Urinary bladder (tissue), 4 donors: Measurements from ENCODE around the gene IL6. TPM values are rescaled to one million over a fixed set of nuclear protein-coding genes. Genes with fewer than 3 reads are reported as not detected.
"Not testable (repeated sequence)": the region's sequence is repeated elsewhere in the genome, so short reads cannot be mapped to it uniquely, and the experiment has no call there.

ENCODE experiments used
- DNase-seq: peaks from one replicate; pipeline ENCODE4 v3.0.0-alpha.2; 2015; ENCODE audit errors: extremely low spot score
- H3K27ac ChIP-seq: one replicate; pipeline ENCODE4 v1.5.1; 2013; ENCODE audit warnings: low read depth, mild to moderate bottlenecking, moderate library complexity
- H3K36me3 ChIP-seq: one replicate; pipeline ENCODE4 v1.6.1; 2013; ENCODE audit warnings: mild to moderate bottlenecking, moderate library complexity; ENCODE audit not compliant: insufficient read depth
- H3K4me1 ChIP-seq: one replicate; pipeline ENCODE4 v1.6.1; 2013; ENCODE audit warnings: mild to moderate bottlenecking, moderate library complexity; ENCODE audit not compliant: insufficient read depth
- H3K4me3 ChIP-seq: one replicate; pipeline ENCODE4 v1.5.1; 2013; ENCODE audit warnings: low read depth, low read length
- WGBS: extraction: QIAGEN DNeasy Blood & Tissue Kit; methylation state at CpG from one replicate; pipeline ENCODE4 v1.1.7; 2013; 5-methylcytosine and 5-hydroxymethylcytosine counted together
- polyA plus RNA-seq: library from polyadenylated mRNA; stranded (reverse); fragments of 200-250 nt; gene quantifications from one replicate; pipeline ENCODE4 v1.2.3, GENCODE V29; 2013
- total RNA-seq: library from RNA; depleted of rRNA; stranded (reverse); fragments of >200 nt; gene quantifications from one replicate; pipeline ENCODE4 v1.2.3, GENCODE V29; 2014
- donor health status: healthy with polysubstance abuse.
- donor health status: healthy.

Gene IL6
- total and polyA plus RNA-seq, 2 donors, result 0.32 to 6.9 TPM

DNA sequence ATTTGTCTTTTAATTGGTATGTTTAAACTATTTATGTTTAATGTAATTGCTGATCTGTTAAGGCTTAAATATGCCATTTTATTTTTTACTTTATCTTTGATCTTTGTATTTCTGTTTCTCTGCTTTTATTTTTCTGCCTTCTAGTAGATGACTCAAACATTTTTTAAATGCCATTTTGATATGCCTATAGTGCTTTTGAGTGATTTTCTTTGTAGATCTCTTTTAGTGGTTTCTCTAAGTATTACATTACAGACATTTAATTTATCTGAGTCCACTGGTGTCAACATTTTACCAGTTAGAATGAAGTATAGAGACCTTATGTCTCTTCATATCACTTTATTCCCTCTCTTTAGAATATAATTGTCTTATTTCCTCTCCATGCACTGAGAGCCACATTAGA is 32.7 kb downstream of the IL6 start:
- no peak for DNase-seq
- H3K36me3 ChIP-seq, result no peaks in the 10 kb centered on the region
- H3K27ac ChIP-seq, result no peak overlapping the region
- no peak overlapping the region for H3K4me3 ChIP-seq
- no peaks in the 10 kb centered on the region for H3K4me1 ChIP-seq

DNA sequence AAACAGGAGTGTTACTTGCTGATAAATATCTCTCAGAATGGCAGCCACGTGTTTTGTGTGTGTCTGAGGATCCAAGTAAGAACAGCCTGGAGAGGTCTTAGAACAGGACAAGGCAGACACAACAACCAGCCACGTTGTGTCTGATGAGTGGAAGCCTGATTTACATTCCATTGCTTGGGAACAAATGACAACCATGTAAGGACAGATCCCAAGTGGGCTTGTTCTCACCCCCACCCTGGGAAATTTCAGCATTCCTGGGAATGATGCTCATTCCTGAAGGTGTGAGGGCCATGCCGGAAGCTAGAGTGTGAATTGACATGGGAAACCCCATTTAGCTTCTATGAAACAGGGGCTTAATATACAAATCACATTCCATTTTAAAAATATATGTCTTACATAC is 35.9 kb downstream of the IL6 start:
- Histone ChIP-seq H3K27ac (no peak overlapping the region), H3K4me1 (no peaks in the 10 kb centered on the region), H3K36me3 (no peaks in the 10 kb centered on the region), H3K4me3 (no peak overlapping the region)
- DNase-seq, result no peak
- 68% methylated on average over 3 of the region's 3 CpGs for WGBS

GRCh38 chr7:22765609-22766008 is 38.6 kb downstream of the IL6 start:
- Histone ChIP-seq H3K36me3 (no peaks in the 10 kb centered on the region), H3K27ac (no peak overlapping the region), H3K4me3 (no peak overlapping the region), H3K4me1 (no peaks in the 10 kb centered on the region)
- 83% methylated on average over 4 of the region's 4 CpGs for WGBS
- DNase-seq, result no peak

DNA sequence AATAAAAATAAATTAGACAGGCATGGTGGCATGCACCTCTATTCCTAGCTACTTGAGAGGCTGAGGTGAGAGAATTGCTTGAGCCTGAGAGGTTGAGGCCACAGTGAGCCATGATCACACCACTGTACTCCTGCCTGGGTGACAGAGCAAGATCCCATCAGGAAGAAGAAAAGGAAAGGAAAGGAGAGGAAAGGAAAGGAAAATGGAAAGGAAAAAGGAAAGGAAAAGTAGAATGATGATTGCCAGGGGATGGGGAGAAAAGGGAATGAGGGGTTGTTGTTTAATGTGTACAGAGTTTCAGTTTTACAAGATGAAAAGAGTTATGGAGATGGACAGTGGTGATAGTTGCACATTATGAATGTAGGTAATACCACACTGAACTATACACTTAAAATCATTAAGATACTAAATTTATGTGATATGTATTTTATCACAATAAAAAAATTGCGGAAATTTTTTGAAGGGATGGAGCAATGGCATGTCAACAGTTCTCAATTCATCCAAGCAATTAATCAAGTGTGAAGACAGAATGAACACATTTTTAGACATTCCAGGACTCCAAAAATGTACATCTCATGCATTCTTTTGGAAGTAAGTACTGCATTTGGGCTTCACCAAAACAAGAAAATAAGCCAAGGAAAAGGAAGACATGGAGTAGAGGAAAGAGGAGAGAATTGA is 44.3 kb downstream of the IL6 start:
- 91% methylated on average over 1 of the region's 1 CpG for WGBS
- H3K4me1 ChIP-seq, result no peaks in the 10 kb centered on the region
- H3K36me3 ChIP-seq, result no peaks in the 10 kb centered on the region
- no peak overlapping the region for H3K27ac ChIP-seq
- no peak overlapping the region for H3K4me3 ChIP-seq
- DNase-seq, result no peak

GRCh38 chr7:22771872-22772228 is 44.9 kb downstream of the IL6 start:
- H3K4me1 ChIP-seq, result no peaks in the 10 kb centered on the region
- no peak overlapping the region for H3K4me3 ChIP-seq
- no peak for DNase-seq
- WGBS, result 79% methylated on average over 4 of the region's 4 CpGs
- no peaks in the 10 kb centered on the region for H3K36me3 ChIP-seq
- H3K27ac ChIP-seq, result no peak overlapping the region

- WGBS, result 65% methylated on average over 4 of the region's 4 CpGs
- H3K36me3 ChIP-seq, result no peaks in the 10 kb centered on the region
- H3K4me3 ChIP-seq, result no peak overlapping the region
- no peaks in the 10 kb centered on the region for H3K4me1 ChIP-seq
- no peak for DNase-seq
- no peak overlapping the region for H3K27ac ChIP-seq
These were observed 45.9 kb downstream of the IL6 start for GRCh38 chr7:22772885-22773284.

DNA sequence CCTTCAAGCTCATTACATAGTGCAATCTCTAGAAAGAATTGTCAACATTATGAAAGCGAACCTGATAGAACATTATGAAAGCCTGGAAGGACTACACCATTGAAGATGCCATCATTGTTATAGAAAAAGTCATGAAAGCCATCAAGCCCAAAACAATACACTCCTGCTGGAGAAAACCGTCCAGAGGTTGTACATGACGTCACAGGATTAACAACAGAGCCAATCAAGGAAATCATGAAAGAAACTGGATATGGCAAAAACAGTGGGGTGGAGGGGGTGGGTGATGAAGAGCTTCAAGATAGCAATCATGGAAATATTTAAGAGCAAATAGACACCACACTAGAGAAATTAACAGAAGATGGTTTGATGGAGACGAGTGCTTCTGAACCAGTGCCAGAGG is 50.0 kb downstream of the IL6 start:
- Histone ChIP-seq H3K4me3 (no peak overlapping the region), H3K36me3 (no peaks in the 10 kb centered on the region), H3K4me1 (no peaks in the 10 kb centered on the region), H3K27ac (no peak overlapping the region)
- 55% methylated on average over 4 of the region's 4 CpGs for WGBS
- DNase-seq, result no peak

DNA sequence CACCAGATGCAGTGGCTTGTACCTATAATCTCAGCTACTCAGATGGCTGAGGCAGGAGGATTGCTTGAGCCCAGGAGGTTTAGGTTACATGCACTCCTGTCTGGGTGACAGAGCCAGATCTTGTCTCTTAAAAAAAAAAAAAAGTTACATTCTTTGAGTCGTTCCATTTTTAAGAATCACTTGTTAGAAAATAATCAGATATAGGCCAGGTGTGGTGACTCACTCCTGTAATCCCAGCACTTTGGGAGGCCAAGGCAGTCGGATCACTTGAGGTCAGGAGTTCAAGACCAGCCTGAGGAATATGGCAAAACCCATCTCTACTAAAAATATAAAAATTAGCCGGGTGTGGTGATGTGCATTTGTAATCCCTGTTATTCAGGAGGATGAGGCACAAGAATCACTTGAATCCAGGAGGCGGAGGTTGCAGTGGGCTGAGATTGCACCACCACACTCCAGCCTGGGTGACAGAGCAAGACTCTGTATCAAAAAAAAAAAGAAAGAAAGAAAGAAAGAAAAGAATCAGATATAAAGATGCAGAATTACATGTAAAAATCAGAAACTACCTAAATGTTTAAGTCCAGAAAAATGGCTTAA is 52.8 kb downstream of the IL6 start:
- H3K4me1 ChIP-seq, H3K36me3 ChIP-seq, H3K27ac ChIP-seq, DNase-seq, H3K4me3 ChIP-seq: not testable (repeated sequence)
- 67% methylated on average over 4 of the region's 4 CpGs for WGBS

DNA sequence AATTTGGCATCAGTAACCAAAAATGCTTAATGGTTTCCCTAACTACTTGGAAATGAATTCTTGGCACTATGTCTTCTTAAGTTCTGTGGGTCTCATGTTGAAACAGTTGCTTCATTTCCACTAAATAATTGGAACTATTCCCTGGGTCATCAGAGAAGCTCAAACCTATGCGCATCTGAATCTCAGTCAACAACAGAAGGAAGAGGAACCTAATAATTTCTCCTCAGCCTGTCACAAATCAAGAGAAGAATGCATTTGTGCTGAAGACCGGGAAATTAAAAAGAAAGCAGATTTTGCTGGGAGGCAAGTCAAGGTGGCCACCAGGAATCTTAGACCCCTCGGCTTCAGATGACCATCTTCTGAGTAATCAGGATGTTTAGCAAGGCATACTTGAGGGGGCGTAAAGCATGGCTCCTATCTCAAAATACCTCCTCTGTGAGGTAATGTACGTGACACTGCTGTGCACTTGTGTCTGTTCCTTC is 54.3 kb downstream of the IL6 start:
- DNase-seq, result no peak
- Histone ChIP-seq H3K4me1 (no peaks in the 10 kb centered on the region), H3K4me3 (no peak overlapping the region), H3K27ac (no peak overlapping the region), H3K36me3 (no peaks in the 10 kb centered on the region)
- 74% methylated on average over 5 of the region's 5 CpGs for WGBS

Other genes starting within 250 kb of the IL6 start
- 3.2 TPM for gene STEAP1B, start 227.0 kb upstream of the IL6 start, total RNA-seq
- 0.43 TPM for gene STEAP1B, start 227.0 kb upstream of the IL6 start, polyA plus RNA-seq
- gene TOMM7, start 95.6 kb downstream of the IL6 start, total RNA-seq, result 143 TPM
- gene TOMM7, start 95.6 kb downstream of the IL6 start, polyA plus RNA-seq, result 634 TPM